HEK293 (cell line): ENCODE results near the gene RNU5B-1.

Experiments used
- KLF16 ChIP-seq: fragments of 450-650 bp; formaldehyde crosslinking; IDR thresholded peaks from 2 replicates; pipeline ENCODE4 v1.5.1; 2017; ENCODE audit warnings: missing biosample characterization, missing genetic modification characterization
- OVOL3 ChIP-seq: fragments of 450-650 bp; formaldehyde crosslinking; IDR thresholded peaks from 2 replicates; pipeline ENCODE4 v1.5.1; 2016; ENCODE audit warnings: missing biosample characterization, missing genetic modification characterization
- ZBTB20 ChIP-seq: fragments of 450-650 bp; formaldehyde crosslinking; IDR thresholded peaks from 2 replicates; pipeline ENCODE4 v1.5.1; 2016; ENCODE audit warnings: missing biosample characterization, missing genetic modification characterization
- ZNF112 ChIP-seq: fragments of 450-650 bp; formaldehyde crosslinking; IDR thresholded peaks from 2 replicates; pipeline ENCODE4 v1.5.0; 2017; ENCODE audit warnings: missing biosample characterization, missing genetic modification characterization
- ZNF214 ChIP-seq: fragments of 450-650 bp; formaldehyde crosslinking; IDR thresholded peaks from 2 replicates; pipeline ENCODE4 v1.5.1; 2017; ENCODE audit warnings: missing biosample characterization, mild to moderate bottlenecking, missing genetic modification characterization, borderline replicate concordance
- ZNF239 ChIP-seq: fragments of 450-650 bp; formaldehyde crosslinking; IDR thresholded peaks from 2 replicates; pipeline ENCODE4 v1.5.1; 2016; ENCODE audit warnings: missing biosample characterization, missing genetic modification characterization
- ZNF311 ChIP-seq: fragments of 450-650 bp; formaldehyde crosslinking; IDR thresholded peaks from 2 replicates; pipeline ENCODE4 v1.5.1; 2017; ENCODE audit warnings: missing biosample characterization, missing genetic modification characterization, borderline replicate concordance
- ZNF324 ChIP-seq: fragments of 450-650 bp; formaldehyde crosslinking; IDR thresholded peaks from 2 replicates; pipeline ENCODE4 v1.5.1; 2016; ENCODE audit warnings: missing biosample characterization, missing genetic modification characterization
- ZNF335 ChIP-seq: fragments of 450-650 bp; formaldehyde crosslinking; conservative IDR thresholded peaks from 2 replicates; pipeline ENCODE4 v1.5.1; 2016; ENCODE audit warnings: missing biosample characterization, missing genetic modification characterization
- ZNF501 ChIP-seq: fragments of 450-650 bp; formaldehyde crosslinking; IDR thresholded peaks from 2 replicates; pipeline ENCODE4 v1.5.1; 2016; ENCODE audit warnings: missing biosample characterization, missing genetic modification characterization
- ZNF514 ChIP-seq: fragments of 450-650 bp; formaldehyde crosslinking; IDR thresholded peaks from 2 replicates; pipeline ENCODE4 v1.5.1; 2016; ENCODE audit warnings: missing biosample characterization, missing genetic modification characterization
- ZNF558 ChIP-seq: fragments of 450-650 bp; formaldehyde crosslinking; IDR thresholded peaks from 2 replicates; pipeline ENCODE4 v1.5.1; 2016; ENCODE audit warnings: missing biosample characterization, missing genetic modification characterization
- ZNF610 ChIP-seq: fragments of 450-650 bp; formaldehyde crosslinking; IDR thresholded peaks from 2 replicates; pipeline ENCODE4 v1.5.1; 2016; ENCODE audit warnings: missing biosample characterization, missing genetic modification characterization, borderline replicate concordance
- ZNF623 ChIP-seq: fragments of 450-650 bp; formaldehyde crosslinking; IDR thresholded peaks from 2 replicates; pipeline ENCODE4 v1.5.1; 2016; ENCODE audit warnings: missing biosample characterization, missing genetic modification characterization
- ZNF660 ChIP-seq: fragments of 450-650 bp; IDR thresholded peaks from 2 replicates; pipeline ENCODE4 v1.5.1; 2018; ENCODE audit warnings: missing biosample characterization, mild to moderate bottlenecking, missing genetic modification characterization
- ZNF76 ChIP-seq: fragments of 450-650 bp; formaldehyde crosslinking; IDR thresholded peaks from 2 replicates; pipeline ENCODE4; 2016; ENCODE audit warnings: low read depth, missing biosample characterization, missing genetic modification characterization, borderline replicate concordance
- ZNF777 ChIP-seq: fragments of 450-650 bp; formaldehyde crosslinking; IDR thresholded peaks from 2 replicates; pipeline ENCODE4 v1.5.1; 2017; ENCODE audit warnings: missing biosample characterization, missing genetic modification characterization, borderline replicate concordance
- TF ChIP-seq, protein P1 (sequence below): fragments of 450-650 bp; formaldehyde crosslinking; IDR thresholded peaks from 2 replicates; pipeline ENCODE4 v1.5.1; 2016; ENCODE audit warnings: missing biosample characterization, missing genetic modification characterization, borderline replicate concordance
- TF ChIP-seq, protein P2 (sequence below): fragments of 450-650 bp; formaldehyde crosslinking; IDR thresholded peaks from 2 replicates; pipeline ENCODE4 v1.5.1; 2016; ENCODE audit warnings: missing biosample characterization, missing genetic modification characterization
- TF ChIP-seq, protein P3 (sequence below): fragments of 450-650 bp; formaldehyde crosslinking; IDR thresholded peaks from 2 replicates; pipeline ENCODE4 v1.5.1; 2016; ENCODE audit warnings: missing biosample characterization, missing genetic modification characterization
- TF ChIP-seq, protein P4 (sequence below): fragments of 450-650 bp; formaldehyde crosslinking; IDR thresholded peaks from 2 replicates; pipeline ENCODE4 v1.5.1; 2017; ENCODE audit warnings: missing biosample characterization, missing genetic modification characterization
- TF ChIP-seq, protein P5 (sequence below): fragments of 450-650 bp; formaldehyde crosslinking; IDR thresholded peaks from 2 replicates; pipeline ENCODE4 v1.5.1; 2017; ENCODE audit warnings: missing biosample characterization, mild to moderate bottlenecking, missing genetic modification characterization, moderate library complexity

The RNU5B-1 gene

DNA sequence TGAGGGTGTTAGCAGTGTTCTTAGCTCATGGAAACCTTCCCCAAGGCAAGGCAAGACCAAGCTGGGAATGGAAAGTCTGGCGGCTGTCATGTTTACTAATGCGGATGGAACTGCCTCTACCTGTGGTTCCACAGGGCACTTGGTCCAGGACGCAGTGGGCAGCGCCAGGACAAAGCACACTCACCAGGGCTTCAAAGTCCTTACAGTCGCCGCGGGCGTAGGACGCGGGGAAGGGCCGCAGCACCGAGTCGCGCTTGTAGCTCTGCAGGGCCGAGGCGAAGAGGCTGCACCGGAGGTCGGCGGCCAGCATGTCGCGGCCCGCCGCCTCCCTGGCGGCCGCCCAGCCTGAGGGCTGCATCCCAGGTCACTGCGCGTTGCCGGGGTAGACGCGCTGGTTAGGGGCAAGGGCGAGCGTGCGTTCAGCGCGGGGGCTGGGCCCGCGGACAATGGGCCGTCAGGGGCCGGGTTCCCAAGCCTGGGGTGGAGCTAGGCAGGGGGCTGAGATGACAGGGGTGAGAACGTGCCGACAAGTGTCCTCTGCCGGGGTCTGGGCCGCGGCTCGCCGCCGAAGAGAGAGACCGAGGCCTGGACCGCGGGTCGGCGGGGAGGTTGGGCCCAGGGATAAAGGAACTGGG lies 18.3 kb upstream of the RNU5B-1 start (continued):
- 0 out of 2 replicates have a peak, but pooled peaks have one; percentile 38 for TF ChIP-seq ZNF610 (tag by site-specific recombination)
- peak; percentile 89; the same call in 1 of the 2 replicates for TF ChIP-seq ZNF777 (tag by site-specific recombination)
- peak; percentile 88; the same call in 1 of the 2 replicates for TF ChIP-seq ZNF324 (tag by site-specific recombination)
- peak; percentile 92 for TF ChIP-seq ZBTB20 (tag by site-specific recombination)
- TF ChIP-seq ZNF558 (tag by site-specific recombination) = no peak
- TF ChIP-seq ZNF76 (tag by site-specific recombination) = peak; percentile 79
- TF ChIP-seq, protein P1, sequence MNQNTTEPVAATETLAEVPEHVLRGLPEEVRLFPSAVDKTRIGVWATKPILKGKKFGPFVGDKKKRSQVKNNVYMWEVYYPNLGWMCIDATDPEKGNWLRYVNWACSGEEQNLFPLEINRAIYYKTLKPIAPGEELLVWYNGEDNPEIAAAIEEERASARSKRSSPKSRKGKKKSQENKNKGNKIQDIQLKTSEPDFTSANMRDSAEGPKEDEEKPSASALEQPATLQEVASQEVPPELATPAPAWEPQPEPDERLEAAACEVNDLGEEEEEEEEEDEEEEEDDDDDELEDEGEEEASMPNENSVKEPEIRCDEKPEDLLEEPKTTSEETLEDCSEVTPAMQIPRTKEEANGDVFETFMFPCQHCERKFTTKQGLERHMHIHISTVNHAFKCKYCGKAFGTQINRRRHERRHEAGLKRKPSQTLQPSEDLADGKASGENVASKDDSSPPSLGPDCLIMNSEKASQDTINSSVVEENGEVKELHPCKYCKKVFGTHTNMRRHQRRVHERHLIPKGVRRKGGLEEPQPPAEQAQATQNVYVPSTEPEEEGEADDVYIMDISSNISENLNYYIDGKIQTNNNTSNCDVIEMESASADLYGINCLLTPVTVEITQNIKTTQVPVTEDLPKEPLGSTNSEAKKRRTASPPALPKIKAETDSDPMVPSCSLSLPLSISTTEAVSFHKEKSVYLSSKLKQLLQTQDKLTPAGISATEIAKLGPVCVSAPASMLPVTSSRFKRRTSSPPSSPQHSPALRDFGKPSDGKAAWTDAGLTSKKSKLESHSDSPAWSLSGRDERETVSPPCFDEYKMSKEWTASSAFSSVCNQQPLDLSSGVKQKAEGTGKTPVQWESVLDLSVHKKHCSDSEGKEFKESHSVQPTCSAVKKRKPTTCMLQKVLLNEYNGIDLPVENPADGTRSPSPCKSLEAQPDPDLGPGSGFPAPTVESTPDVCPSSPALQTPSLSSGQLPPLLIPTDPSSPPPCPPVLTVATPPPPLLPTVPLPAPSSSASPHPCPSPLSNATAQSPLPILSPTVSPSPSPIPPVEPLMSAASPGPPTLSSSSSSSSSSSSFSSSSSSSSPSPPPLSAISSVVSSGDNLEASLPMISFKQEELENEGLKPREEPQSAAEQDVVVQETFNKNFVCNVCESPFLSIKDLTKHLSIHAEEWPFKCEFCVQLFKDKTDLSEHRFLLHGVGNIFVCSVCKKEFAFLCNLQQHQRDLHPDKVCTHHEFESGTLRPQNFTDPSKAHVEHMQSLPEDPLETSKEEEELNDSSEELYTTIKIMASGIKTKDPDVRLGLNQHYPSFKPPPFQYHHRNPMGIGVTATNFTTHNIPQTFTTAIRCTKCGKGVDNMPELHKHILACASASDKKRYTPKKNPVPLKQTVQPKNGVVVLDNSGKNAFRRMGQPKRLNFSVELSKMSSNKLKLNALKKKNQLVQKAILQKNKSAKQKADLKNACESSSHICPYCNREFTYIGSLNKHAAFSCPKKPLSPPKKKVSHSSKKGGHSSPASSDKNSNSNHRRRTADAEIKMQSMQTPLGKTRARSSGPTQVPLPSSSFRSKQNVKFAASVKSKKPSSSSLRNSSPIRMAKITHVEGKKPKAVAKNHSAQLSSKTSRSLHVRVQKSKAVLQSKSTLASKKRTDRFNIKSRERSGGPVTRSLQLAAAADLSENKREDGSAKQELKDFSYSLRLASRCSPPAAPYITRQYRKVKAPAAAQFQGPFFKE (tag by site-specific recombination) = peak; percentile 79; the same call in 1 of the 2 replicates
- TF ChIP-seq ZNF514 (tag by site-specific recombination) = no peak
- TF ChIP-seq ZNF311 (tag by site-specific recombination) = no peak
- TF ChIP-seq, protein P2, sequence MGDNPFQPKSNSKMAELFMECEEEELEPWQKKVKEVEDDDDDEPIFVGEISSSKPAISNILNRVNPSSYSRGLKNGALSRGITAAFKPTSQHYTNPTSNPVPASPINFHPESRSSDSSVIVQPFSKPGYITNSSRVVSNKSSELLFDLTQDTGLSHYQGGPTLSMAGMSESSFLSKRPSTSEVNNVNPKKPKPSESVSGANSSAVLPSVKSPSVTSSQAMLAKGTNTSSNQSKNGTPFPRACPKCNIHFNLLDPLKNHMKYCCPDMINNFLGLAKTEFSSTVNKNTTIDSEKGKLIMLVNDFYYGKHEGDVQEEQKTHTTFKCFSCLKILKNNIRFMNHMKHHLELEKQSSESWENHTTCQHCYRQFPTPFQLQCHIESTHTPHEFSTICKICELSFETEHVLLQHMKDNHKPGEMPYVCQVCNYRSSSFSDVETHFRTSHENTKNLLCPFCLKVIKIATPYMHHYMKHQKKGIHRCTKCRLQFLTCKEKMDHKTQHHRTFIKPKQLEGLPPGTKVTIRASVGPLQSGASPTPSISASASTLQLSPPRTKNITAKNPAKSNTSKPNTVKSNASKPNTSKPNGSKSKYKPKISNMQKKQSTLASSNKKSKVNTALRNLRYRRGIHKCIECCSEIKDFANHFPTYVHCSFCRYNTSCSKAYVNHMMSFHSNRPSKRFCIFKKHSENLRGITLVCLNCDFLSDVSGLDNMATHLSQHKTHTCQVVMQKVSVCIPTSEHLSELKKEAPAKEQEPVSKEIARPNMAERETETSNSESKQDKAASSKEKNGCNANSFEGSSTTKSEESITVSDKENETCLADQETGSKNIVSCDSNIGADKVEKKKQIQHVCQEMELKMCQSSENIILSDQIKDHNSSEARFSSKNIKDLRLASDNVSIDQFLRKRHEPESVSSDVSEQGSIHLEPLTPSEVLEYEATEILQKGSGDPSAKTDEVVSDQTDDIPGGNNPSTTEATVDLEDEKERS = no peak
- no peak for TF ChIP-seq ZNF112 (tag by site-specific recombination)
- TF ChIP-seq ZNF501 (tag by site-specific recombination) = peak; percentile 95
- TF ChIP-seq, protein P3, sequence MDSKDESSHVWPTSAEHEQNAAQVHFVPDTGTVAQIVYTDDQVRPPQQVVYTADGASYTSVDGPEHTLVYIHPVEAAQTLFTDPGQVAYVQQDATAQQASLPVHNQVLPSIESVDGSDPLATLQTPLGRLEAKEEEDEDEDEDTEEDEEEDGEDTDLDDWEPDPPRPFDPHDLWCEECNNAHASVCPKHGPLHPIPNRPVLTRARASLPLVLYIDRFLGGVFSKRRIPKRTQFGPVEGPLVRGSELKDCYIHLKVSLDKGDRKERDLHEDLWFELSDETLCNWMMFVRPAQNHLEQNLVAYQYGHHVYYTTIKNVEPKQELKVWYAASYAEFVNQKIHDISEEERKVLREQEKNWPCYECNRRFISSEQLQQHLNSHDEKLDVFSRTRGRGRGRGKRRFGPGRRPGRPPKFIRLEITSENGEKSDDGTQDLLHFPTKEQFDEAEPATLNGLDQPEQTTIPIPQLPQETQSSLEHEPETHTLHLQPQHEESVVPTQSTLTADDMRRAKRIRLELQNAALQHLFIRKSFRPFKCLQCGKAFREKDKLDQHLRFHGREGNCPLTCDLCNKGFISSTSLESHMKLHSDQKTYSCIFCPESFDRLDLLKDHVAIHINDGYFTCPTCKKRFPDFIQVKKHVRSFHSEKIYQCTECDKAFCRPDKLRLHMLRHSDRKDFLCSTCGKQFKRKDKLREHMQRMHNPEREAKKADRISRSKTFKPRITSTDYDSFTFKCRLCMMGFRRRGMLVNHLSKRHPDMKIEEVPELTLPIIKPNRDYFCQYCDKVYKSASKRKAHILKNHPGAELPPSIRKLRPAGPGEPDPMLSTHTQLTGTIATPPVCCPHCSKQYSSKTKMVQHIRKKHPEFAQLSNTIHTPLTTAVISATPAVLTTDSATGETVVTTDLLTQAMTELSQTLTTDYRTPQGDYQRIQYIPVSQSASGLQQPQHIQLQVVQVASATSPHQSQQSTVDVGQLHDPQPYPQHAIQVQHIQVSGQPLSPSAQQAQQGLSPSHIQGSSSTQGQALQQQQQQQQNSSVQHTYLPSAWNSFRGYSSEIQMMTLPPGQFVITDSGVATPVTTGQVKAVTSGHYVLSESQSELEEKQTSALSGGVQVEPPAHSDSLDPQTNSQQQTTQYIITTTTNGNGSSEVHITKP (tag by site-specific recombination) = 0 out of 2 replicates have a peak, but pooled peaks have one; percentile 1
- TF ChIP-seq ZNF239 (tag by site-specific recombination) = no peak
- no peak for TF ChIP-seq OVOL3 (tag by site-specific recombination)
- TF ChIP-seq, protein P4, sequence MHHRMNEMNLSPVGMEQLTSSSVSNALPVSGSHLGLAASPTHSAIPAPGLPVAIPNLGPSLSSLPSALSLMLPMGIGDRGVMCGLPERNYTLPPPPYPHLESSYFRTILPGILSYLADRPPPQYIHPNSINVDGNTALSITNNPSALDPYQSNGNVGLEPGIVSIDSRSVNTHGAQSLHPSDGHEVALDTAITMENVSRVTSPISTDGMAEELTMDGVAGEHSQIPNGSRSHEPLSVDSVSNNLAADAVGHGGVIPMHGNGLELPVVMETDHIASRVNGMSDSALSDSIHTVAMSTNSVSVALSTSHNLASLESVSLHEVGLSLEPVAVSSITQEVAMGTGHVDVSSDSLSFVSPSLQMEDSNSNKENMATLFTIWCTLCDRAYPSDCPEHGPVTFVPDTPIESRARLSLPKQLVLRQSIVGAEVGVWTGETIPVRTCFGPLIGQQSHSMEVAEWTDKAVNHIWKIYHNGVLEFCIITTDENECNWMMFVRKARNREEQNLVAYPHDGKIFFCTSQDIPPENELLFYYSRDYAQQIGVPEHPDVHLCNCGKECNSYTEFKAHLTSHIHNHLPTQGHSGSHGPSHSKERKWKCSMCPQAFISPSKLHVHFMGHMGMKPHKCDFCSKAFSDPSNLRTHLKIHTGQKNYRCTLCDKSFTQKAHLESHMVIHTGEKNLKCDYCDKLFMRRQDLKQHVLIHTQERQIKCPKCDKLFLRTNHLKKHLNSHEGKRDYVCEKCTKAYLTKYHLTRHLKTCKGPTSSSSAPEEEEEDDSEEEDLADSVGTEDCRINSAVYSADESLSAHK = no peak
- TF ChIP-seq ZNF660 = no peak
- no peak for TF ChIP-seq ZNF214 (tag by site-specific recombination)
- peak; percentile 86; the same call in 1 of the 2 replicates for TF ChIP-seq KLF16 (tag by site-specific recombination)
- peak; percentile 74 for TF ChIP-seq ZNF335 (tag by site-specific recombination)
- TF ChIP-seq ZNF623 (tag by site-specific recombination) = 0 out of 2 replicates have a peak, but pooled peaks have one; percentile 18
- TF ChIP-seq, protein P5, sequence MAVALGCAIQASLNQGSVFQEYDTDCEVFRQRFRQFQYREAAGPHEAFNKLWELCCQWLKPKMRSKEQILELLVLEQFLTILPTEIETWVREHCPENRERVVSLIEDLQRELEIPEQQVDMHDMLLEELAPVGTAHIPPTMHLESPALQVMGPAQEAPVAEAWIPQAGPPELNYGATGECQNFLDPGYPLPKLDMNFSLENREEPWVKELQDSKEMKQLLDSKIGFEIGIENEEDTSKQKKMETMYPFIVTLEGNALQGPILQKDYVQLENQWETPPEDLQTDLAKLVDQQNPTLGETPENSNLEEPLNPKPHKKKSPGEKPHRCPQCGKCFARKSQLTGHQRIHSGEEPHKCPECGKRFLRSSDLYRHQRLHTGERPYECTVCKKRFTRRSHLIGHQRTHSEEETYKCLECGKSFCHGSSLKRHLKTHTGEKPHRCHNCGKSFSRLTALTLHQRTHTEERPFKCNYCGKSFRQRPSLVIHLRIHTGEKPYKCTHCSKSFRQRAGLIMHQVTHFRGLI (tag by site-specific recombination) = peak; percentile 59
